Prostate gland (tissue), 2 donors: ENCODE measurements around the gene SIPA1L3.

ENCODE experiments used
- POLR2A ChIP-seq: fragments of 450-650 bp; IDR thresholded peaks from one replicate; pipeline ENCODE4 v1.6.1; 2016; ENCODE audit warnings: antibody characterized with exemption, mild to moderate bottlenecking
- POLR2AphosphoS5 ChIP-seq: sonication (generic); formaldehyde crosslinking; IDR thresholded peaks from one replicate; pipeline ENCODE4 v1.6.1; 2017; ENCODE audit warnings: antibody characterized with exemption
- TF ChIP-seq, protein P1 (sequence below), 4 experiments: fragments of 200-600 bp in 2 of 4; fragments of 450-650 bp in 2 of 4; sonication (generic) in 2 of 4; IDR thresholded peaks; 1 replicate in 3 of 4; 2 replicates in 1 of 4; pipeline ENCODE4 v1.5.1; 2016 to 2019; ENCODE audit warnings: antibody characterized with exemption in 4 of 4, mild to moderate bottlenecking in 2 of 4, moderate library complexity in 2 of 4

DNA sequence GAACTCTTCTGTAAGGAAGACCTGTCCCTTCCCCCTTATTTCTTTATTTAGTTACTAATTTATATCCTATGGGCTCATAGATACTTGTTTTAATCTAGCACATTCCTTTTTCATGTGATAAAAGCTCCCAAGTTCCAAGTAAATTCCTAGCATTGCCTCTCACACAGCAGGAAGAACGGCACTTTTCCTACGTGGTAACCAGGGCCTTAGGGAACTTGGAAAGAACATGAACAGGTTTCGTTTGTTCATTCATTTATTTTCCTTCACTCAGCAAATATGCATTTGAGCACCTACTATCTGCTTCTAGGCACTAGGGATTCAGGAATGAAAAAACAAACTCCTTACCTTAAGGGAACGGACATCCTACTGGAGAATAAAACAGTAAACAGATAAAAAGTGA, 125.1 kb downstream of the SIPA1L3 start:
- TF ChIP-seq, protein P1, sequence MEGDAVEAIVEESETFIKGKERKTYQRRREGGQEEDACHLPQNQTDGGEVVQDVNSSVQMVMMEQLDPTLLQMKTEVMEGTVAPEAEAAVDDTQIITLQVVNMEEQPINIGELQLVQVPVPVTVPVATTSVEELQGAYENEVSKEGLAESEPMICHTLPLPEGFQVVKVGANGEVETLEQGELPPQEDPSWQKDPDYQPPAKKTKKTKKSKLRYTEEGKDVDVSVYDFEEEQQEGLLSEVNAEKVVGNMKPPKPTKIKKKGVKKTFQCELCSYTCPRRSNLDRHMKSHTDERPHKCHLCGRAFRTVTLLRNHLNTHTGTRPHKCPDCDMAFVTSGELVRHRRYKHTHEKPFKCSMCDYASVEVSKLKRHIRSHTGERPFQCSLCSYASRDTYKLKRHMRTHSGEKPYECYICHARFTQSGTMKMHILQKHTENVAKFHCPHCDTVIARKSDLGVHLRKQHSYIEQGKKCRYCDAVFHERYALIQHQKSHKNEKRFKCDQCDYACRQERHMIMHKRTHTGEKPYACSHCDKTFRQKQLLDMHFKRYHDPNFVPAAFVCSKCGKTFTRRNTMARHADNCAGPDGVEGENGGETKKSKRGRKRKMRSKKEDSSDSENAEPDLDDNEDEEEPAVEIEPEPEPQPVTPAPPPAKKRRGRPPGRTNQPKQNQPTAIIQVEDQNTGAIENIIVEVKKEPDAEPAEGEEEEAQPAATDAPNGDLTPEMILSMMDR (IDR thresholded peaks at IDR 0.05): no peak
- TF ChIP-seq POLR2A (no peak), POLR2AphosphoS5 (no peak)
